Caco-2 (cell line): Measurements from ENCODE around the gene MKRN1. TPM values are rescaled to one million over a fixed set of nuclear protein-coding genes. Genes with fewer than 3 reads are reported as not detected.

ENCODE experiments used
- BruUV-seq: library from RNA; stranded (reverse); fragments of 400-500 nt; replicated peaks from 2 replicates; lab custom pipeline; 2021; lab: Mats Ljungman, UMichigan
- CTCF ChIA-PET: fragments of 300-600 bp; sonication (Branson Sonifier 250); formaldehyde crosslinking; loops from one replicate; lab custom pipeline; 2022; ENCODE audit warnings: antibody characterized with exemption; lab: Charles Lee
- POLR2A ChIA-PET: fragments of 300-600 bp; sonication (Branson Sonifier 250); formaldehyde crosslinking; loops from one replicate; lab custom pipeline; 2022; ENCODE audit warnings: antibody characterized with exemption; lab: Charles Lee
- DNase-seq, 2 experiments: peaks; one replicate each; pipeline versions ENCODE4 v3.0.0 to v3.0.0-alpha.2; 2020 to 2022
- H3K27me3 ChIP-seq: replicated peaks from 2 replicates; pipeline ENCODE4 v1.6.0; 2011; ENCODE audit warnings: low read length; ENCODE audit not compliant: control insufficient read depth, insufficient read depth
- H3K36me3 ChIP-seq: 2 replicates; pipeline ENCODE4 v1.5.1; 2011; ENCODE audit warnings: low read length; ENCODE audit not compliant: control insufficient read depth, insufficient read depth
- H3K4me1 ChIP-seq: fragments of 250-450 bp; sonication (Bioruptor Pico); 2 replicates; pipeline ENCODE4 v1.5.1; 2020; ENCODE audit warnings: mild to moderate bottlenecking
- H3K4me3 ChIP-seq: 2 replicates; pipeline ENCODE4 v1.5.1; 2011; ENCODE audit warnings: low read depth, mild to moderate bottlenecking, control low read depth, low read length
- H3K9me3 ChIP-seq: fragments of 250-450 bp; sonication (Bioruptor Pico); 2 replicates; pipeline ENCODE4 v1.5.1; 2020; ENCODE audit warnings: mild to moderate bottlenecking, moderate library complexity
- H3K27ac Mint-ChIP-seq: one replicate; pipeline ENCODE4 v1.8.0; 2022; ENCODE audit warnings: mixed read lengths; ENCODE audit not compliant: unreplicated experiment
- H3K27me3 Mint-ChIP-seq: one replicate; pipeline ENCODE4 v1.8.0; 2022; ENCODE audit warnings: mixed read lengths; ENCODE audit not compliant: insufficient read depth, unreplicated experiment
- H3K36me3 Mint-ChIP-seq: one replicate; pipeline ENCODE4 v1.8.0; 2022; ENCODE audit warnings: mild to moderate bottlenecking, mixed read lengths; ENCODE audit not compliant: insufficient read depth, unreplicated experiment
- H3K4me1 Mint-ChIP-seq: one replicate; pipeline ENCODE4 v1.8.0; 2022; ENCODE audit warnings: low read depth, mixed read lengths; ENCODE audit not compliant: unreplicated experiment
- H3K4me3 Mint-ChIP-seq: one replicate; pipeline ENCODE4 v1.8.0; 2022; ENCODE audit warnings: mild to moderate bottlenecking, moderate library complexity, mixed read lengths; ENCODE audit not compliant: unreplicated experiment
- H3K9me3 Mint-ChIP-seq: one replicate; pipeline ENCODE4 v1.8.0; 2022; ENCODE audit warnings: mixed read lengths; ENCODE audit not compliant: unreplicated experiment
- CTCF ChIP-seq, 2 experiments: fragments of 200-600 bp in 1 of 2; IDR thresholded peaks; 1 replicate in 1 of 2; 2 replicates in 1 of 2; pipeline versions ENCODE4 v1.5.1 to v1.8.0; 2011 to 2022; ENCODE audit warnings: antibody characterized with exemption in 1 of 2, control low read depth in 1 of 2, inconsistent platforms in 1 of 2, low read depth in 1 of 2, low read length in 1 of 2, mild to moderate bottlenecking in 1 of 2, moderate library complexity in 1 of 2; ENCODE audit not compliant: insufficient read depth in 1 of 2, severe bottlenecking in 1 of 2, unreplicated experiment in 1 of 2
- intact Hi-C: fragments of 100-400 bp; cut with micrococcal nuclease; formaldehyde crosslinking; loops from one replicate; pipeline ENCODE4 v1.10.0; 2022; ENCODE audit not compliant: unreplicated experiment
- total RNA-seq: library from RNA; stranded (reverse); gene quantifications from 2 replicates; pipeline ENCODE4 v1.2.3, GENCODE V29; 2022

Gene MKRN1
- total RNA-seq, 1 experiment from 2014 or later: 73.0 TPM

DNA sequence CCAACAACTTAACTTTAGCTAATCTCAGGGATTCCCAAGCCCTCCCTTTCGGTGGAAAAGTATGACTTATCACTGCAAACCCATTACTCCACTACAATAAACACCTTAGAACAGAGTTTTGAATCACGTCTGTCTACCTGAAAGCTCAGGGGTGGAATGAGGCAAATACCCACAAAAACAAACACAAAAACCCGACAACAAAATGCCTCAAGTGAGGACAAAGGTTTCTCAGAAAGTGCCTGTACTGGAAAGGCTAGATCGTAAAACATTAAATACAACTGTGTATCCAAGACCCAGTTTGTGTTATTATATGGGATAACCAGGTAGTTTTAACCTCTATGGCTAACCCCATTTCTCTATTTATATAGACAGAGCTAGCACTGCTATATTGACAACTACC is 26.0 kb downstream of the MKRN1 start:
- H3K27me3 ChIP-seq: no peaks in the 10 kb centered on the region
- H3K36me3 ChIP-seq: peaks cover 5% of the 10 kb centered on the region
- BruUV-seq: TSS peak; percentile 54
- H3K27me3 Mint-ChIP-seq: no peaks in the 10 kb centered on the region
- H3K4me3 Mint-ChIP-seq: no peak overlapping the region
- no peak overlapping the region for H3K27ac Mint-ChIP-seq
- POLR2A ChIA-PET: interaction anchor here (0.5 kb wide), 1 partner anchor 178 kb away, joined by 3 read pairs; no protein-coding TSS in a partner anchor
- no peak overlapping the region for H3K4me3 ChIP-seq
- intact Hi-C loops: no loop called here
- peak in 1 of 2 experiments; percentile 32 for DNase-seq
- H3K4me1 Mint-ChIP-seq: peaks cover 19% of the 10 kb centered on the region
- TF ChIP-seq CTCF (IDR thresholded peaks at IDR 0.05; ENCODE audit: insufficient read depth in 1 of 2, low read depth in 1 of 2, low read length in 1 of 2, severe bottlenecking in 1 of 2, unreplicated experiment in 1 of 2): no peak
- peaks cover 47% of the 10 kb centered on the region for H3K36me3 Mint-ChIP-seq
- no peaks in the 10 kb centered on the region for H3K9me3 ChIP-seq
- peaks cover 20% of the 10 kb centered on the region for H3K4me1 ChIP-seq
- no peaks in the 10 kb centered on the region for H3K9me3 Mint-ChIP-seq
- CTCF ChIA-PET: no interaction called here

DNA sequence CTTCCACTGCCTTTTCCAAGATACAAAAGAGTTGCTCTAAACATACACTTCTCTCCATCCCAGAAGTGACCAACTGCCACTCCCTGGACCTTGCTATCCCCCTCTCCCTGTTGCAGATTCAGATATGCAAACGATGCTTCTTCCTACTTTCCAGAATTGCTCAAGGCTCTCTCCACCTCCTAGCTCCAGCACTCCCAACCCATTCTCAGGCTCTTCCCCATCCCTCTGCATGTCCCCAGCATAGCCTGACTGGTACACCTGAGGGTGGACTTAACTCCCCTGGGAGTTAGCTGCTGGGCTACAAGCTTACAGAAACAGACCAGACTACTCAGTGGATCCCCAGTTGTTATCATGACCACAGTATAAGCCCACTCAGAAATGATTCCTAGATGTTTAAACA is 27.6 kb downstream of the MKRN1 start:
- Mint-ChIP-seq H3K4me3 (no peak overlapping the region), H3K27me3 (no peaks in the 10 kb centered on the region), H3K36me3 (peaks cover 41% of the 10 kb centered on the region), H3K27ac (no peak overlapping the region), H3K4me1 (peaks cover 19% of the 10 kb centered on the region), H3K9me3 (no peaks in the 10 kb centered on the region)
- no peak for DNase-seq
- peaks cover 5% of the 10 kb centered on the region for H3K36me3 ChIP-seq
- no peak overlapping the region for H3K4me3 ChIP-seq
- POLR2A ChIA-PET: no interaction called here
- intact Hi-C loops: no loop called here
- TF ChIP-seq CTCF (IDR thresholded peaks at IDR 0.05; ENCODE audit: insufficient read depth in 1 of 2, low read depth in 1 of 2, low read length in 1 of 2, severe bottlenecking in 1 of 2, unreplicated experiment in 1 of 2): no peak
- H3K9me3 ChIP-seq: no peaks in the 10 kb centered on the region
- BruUV-seq: no TSS peak
- H3K4me1 ChIP-seq: peaks cover 20% of the 10 kb centered on the region
- no peaks in the 10 kb centered on the region for H3K27me3 ChIP-seq
- CTCF ChIA-PET: interaction anchor here (0.7 kb wide), 1 partner anchor 9 kb away, joined by 4 read pairs; no protein-coding TSS in a partner anchor

DNA sequence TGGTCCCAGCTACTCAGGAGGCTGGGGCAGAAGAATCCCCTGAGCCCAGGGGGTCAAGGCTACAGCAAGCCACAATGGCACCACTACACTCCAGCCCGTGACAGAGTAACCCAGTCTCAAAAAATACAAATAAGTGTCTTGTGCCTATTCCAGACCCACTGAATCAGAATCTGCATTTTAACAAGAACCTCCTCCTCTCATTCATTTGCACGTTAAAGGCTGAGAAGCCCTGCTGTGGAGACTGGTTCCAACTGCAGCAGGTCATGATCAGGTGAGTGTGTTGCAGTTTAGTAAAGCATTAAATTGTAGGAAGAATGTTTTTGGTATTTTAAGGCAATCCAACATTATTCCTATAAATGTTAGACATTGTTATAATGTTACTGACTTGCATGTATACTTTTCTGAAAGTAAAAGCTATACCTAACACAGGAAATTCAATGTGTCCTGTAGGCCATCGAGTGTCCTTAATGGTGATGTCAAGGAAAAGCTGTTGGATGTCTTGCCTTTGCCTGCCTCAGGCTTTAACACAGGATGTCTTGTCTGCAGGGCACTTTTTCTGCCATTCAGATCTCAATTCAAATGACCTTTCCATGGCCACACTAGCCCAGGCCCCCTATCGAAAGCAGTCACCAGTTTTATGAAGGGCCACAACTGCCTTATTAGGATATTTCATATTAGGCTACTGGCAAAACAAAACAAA is 30.4 kb downstream of the MKRN1 start:
- CTCF ChIA-PET: no interaction called here

More for the DNA sequence above, 30.4 kb downstream of the MKRN1 start:
- Histone ChIP-seq H3K4me3 (no peak overlapping the region), H3K9me3 (no peaks in the 10 kb centered on the region), H3K27me3 (no peaks in the 10 kb centered on the region), H3K4me1 (peaks cover 19% of the 10 kb centered on the region), H3K36me3 (no peaks in the 10 kb centered on the region)
- POLR2A ChIA-PET: no interaction called here
- no peaks in the 10 kb centered on the region for H3K27me3 Mint-ChIP-seq
- peaks cover 20% of the 10 kb centered on the region for H3K36me3 Mint-ChIP-seq
- H3K27ac Mint-ChIP-seq: no peak overlapping the region
- no TSS peak for BruUV-seq
- no peaks in the 10 kb centered on the region for H3K9me3 Mint-ChIP-seq
- H3K4me1 Mint-ChIP-seq: peaks cover 11% of the 10 kb centered on the region
- intact Hi-C loops: no loop called here
- DNase-seq: no peak
- no peak for TF ChIP-seq CTCF (IDR thresholded peaks at IDR 0.05; ENCODE audit: insufficient read depth in 1 of 2, low read depth in 1 of 2, low read length in 1 of 2, severe bottlenecking in 1 of 2, unreplicated experiment in 1 of 2)
- H3K4me3 Mint-ChIP-seq: no peak overlapping the region
